HG02943 (cell line): ENCODE results near the gene BAIAP2L1.

ENCODE experiments used
- ATAC-seq: cut with Tn5 transposase; IDR thresholded peaks from one replicate; pipeline ENCODE4 v1.9.1; 2021; ENCODE audit warnings: mild to moderate bottlenecking, low read depth, moderate library complexity; ENCODE audit not compliant: unreplicated experiment

Gene BAIAP2L1

DNA sequence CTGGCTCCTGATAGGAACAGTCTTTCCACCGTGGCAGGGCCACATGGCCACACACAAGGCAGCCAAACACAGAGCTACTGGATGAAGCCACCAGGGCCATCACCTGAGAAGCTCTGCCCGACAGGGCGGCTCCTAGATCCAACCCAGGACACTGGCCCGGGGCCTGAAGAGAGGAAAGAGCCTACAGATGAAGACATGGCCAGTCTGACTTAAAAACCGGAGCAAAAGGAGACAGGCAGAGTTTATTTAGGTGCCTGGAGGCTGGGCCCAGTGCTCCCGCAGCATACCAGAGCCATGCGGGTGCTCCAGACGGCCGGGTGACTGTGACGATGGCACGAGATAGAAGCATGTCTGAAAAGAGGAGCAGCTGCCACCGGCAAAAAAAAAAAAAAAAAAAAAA lies 152.7 kb downstream of the BAIAP2L1 start:
- no peak for ATAC-seq

DNA sequence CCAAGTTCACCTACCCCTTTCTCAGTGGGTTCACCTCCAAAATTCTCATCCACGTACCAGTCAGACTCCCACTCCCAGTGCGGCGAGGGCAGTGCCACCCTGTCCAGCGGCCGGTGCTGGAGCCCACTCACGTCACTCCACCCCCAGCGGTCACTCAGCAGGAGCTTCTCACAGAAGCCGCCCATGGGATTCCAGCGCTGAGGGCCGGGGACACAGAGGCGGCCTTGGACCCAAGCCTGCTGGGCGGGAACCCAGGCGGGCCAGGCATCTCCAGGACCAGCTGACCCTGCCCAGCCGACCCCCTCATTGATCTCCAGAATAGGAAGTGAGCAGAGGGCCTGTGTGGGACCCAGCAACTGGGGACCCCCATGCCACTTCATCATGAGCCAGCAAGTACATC lies 156.0 kb downstream of the BAIAP2L1 start:
- no peak for ATAC-seq

DNA sequence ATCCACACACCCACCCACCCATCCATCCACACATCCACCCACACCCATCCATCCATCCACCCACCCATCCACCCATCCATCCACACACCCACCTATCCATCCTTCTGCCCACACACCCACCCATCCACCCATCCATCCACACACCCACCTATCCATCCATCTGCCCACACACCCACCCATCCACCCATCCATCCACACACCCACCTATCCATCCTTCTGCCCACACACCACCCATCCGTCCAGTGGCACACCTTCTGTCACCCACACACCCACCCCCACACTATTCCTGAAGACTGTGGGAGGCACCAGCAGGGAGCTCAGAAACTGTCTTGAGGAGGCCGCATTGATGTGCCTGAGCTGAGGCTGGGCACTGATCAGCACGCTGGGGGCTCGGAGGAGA lies 158.0 kb downstream of the BAIAP2L1 start:
- ATAC-seq: no peak

DNA sequence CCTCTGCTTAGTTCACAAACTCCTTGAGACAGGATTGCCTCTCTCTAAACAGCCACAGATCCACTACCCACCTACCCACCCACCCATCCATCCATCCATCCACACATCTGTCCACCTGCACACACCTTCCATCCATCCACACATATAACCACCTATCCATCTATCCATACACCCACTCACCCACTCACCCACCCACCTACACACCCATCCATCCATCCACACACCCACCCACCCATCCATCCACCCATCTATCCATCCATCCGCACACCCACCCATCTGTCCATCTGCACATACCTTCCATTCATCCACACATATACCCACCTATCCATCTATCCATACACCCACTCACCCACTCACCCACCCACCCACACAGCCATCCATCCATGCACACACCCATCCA lies 158.5 kb downstream of the BAIAP2L1 start:
- no peak for ATAC-seq

DNA sequence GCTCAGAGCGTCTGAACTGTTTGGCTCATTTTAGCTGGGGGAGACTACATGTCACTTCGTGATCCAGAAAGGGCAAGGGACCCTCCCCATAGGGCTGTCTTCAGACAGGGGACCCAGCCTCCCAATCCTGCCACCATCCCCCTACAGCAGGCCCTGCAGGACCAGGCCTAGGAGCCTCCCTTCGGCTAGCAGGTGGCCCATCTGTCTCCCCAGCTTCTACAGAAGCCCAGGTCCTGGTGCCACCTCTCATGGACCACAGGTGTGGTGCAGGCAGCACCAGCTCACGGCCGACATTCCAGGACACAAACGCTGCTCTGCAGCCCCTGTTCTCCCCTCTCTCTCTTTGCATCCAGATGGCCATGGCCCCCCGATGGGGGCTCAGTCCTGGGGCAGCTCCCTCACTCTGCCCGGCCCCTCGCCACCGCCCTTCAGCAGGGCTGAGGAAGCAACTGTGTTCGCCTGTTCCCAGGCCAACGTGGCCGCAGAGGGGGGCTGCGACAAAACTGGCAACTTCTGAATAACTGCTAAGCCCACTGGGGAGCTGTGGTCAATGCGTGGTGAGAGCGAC lies 159.1 kb downstream of the BAIAP2L1 start:
- ATAC-seq: no peak
